GM18520 (cell line): ENCODE data around the gene MICAL2.

Experiments
- ATAC-seq: cut with Tn5 transposase; IDR thresholded peaks from one replicate; pipeline ENCODE4 v1.9.1; 2021; ENCODE audit not compliant: unreplicated experiment

The MICAL2 gene

DNA sequence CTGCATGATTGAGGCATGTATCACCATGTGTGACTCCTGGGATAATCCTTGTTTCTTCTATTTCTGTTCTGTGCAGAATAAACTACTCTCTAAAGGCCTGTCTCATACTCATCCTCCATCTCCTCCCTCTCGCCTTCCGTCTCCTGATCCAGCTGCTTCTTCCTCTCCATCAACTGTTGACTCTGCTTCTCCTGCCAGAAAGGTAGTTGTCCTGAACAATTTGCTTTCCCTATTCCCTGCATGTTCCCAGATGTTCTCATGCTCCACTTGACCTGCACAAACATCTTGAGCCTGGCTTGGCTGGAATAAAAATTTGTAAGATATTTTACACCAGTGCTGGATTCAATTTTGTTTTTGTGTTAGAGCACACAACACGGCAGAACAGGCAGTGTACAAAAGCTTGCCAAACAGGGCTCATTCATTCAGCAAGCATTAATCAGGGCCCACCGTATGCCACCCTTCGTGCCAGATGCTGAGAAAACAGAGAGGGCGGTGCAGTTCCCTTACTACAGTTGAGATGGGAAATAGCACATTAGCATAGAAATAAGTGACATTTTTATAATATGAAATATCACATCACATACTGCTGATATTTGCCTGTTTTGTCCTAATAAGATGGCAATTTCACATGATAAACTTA, 133.6 kb downstream of the MICAL2 start:
- no peak for ATAC-seq

DNA sequence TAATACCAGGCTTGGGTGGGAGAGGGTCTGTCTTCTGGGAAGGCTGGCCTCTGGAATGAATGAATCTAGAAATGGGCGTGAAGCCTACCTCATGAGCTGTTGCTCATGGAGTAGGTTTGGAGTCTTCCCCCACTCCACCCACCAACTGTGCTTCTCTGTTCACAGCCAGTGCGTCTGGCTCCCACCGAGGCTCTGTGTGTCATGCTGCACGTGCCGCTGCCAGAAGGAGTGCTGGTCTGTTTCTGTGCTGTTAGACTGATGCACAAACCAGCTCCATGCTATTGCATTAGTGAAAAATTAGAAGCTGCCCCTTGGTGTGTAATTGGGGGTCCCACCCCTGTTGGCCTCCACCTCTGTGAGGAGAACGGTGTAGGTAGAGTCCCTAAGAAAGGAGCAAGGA, 134.7 kb downstream of the MICAL2 start:
- ATAC-seq = no peak

DNA sequence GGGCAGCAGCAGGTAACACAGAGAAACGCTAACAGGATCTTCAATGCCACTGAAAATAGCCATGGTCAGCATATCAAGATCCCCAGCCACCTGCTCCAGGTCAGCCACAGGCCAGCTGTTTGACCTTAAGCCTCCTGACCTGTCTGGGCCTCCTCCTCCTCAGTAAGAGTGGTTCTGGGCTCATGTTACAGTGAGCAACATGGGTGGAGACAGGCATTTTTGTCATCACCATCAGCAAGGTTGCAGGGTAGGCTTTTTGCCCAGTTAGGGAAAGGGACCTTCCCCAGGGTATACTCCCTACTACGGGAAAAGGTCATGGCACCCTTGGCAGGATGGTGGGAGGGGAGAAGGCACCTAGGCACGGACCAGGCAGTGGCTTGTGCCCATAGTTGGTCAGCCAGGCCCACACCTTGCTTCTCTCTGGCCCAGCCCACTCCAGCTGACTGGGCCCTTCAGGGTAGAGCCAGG, 135.2 kb downstream of the MICAL2 start:
- no peak for ATAC-seq

DNA sequence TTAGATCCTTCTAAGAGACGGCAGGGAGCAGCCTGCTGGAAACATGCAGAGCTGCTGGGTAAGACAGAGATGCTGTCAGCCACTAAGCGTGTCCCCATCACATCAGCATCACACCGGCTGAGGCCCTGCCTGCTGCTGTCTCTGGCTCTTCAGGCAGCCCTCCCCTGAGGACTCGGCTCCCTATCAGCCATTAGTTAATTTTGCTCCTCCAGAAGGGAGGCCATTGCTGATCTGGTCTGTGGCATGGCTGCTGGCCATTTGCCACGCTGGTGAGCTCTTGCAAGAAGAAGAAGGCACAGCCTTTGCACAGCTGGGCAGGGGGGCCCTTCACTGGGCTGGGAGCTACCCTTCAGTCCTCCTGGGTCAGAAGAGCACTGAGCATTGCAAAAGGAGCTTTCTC, 135.8 kb downstream of the MICAL2 start:
- no peak for ATAC-seq

DNA sequence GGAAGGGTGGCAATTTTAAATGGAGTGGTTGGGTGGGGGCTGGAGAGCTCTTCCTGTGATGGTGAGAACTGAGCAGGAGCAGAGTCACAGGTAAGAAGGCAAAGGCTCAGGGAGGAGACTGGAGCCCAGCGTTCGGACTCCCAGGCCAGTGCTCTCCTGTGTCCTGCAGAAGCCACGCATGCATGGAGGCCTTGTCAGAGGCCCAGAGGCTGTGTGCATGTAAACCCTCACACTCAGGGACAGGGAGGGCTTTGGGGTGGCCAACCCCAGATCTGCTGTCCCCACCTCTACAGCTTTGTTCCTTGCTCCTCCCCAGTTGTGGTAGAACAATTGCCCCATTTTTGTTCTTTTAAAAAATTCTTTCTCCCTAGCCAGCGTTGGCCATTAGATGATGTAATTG, 136.6 kb downstream of the MICAL2 start:
- ATAC-seq = no peak

DNA sequence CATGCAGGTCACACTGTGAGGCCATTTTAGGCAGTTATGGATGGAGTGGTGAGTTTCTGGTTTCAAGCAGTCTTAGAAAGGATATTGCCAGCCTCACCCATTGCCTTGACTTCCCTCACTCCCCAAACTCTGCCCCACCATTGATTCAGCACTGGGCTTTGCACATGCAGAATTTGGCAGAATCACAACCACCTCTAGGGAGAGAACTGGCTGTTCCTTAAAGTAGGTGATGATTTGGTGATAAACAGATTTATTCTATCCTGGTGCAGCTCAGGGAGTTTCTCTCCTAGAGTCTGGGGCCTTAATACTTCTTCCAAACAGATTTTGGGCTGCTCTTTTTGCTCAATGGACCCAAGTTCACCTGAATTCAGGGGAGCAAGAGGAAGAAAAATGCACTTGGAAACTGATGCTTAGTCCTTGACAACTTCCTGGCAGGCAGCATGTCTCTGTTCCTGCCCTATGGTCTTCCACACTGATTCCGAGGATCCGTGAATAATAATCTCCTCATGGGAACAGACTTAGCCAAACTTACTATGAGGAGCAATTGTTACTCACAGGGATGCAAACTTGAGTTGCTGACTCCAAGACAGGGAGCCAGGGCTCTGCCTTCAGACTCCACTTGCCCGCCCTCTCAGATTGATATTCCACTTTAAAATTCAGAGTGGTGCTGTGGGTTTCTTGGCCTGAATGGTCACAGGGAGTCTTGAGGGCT, 137.3 kb downstream of the MICAL2 start:
- ATAC-seq = no peak

DNA sequence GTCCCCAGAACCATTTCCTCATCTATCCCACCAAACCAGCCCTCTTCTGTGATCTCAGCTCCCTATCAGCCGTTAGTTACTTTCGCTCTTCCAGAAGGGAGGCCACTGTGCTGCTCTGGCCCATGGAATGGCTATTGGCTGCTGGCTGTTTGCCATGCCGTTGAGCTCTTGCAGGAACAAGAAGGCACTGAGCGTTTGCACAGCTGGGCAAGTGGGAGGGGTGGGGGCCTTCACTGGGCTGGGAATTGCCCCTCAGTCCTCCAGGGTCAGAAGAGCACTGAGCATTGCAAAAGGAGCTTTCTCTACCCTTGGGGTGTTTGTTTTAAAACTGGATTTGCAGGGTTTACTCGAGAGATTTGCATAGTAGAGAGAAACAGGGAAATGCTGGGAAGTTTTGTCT, 137.9 kb downstream of the MICAL2 start:
- no peak for ATAC-seq

DNA sequence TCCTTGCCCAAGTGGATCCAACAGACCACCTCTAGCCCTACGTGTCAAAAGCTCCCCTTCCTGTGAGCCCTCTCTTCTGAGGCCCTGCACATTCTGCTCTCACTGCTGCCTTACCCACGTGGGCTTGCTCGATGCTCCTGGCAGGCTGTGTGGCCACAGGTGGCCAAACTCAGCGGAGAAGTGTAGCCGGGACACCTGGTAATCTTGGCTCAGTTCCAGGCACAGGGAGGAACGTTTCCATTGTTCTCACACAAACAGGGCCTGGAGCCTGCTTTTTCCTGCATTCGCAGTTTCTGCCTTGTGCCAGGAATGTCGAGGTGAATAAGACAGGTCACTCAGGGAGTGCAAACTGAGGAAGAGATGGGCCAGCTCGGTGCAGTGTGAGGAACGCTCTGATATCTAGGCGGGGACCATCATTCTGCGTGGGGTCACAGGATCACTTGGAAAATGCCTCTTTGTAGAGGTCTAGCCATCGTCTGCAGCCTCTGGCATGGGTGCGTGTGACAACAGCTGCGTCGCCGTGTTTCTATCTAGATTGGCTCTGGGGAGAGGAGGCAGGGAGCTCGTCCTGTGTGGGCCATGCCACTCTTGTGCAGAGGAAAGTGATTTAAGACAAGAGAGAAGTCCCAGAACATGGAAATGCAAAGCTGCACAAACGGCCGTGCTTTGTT, 139.3 kb downstream of the MICAL2 start:
- no peak for ATAC-seq

DNA sequence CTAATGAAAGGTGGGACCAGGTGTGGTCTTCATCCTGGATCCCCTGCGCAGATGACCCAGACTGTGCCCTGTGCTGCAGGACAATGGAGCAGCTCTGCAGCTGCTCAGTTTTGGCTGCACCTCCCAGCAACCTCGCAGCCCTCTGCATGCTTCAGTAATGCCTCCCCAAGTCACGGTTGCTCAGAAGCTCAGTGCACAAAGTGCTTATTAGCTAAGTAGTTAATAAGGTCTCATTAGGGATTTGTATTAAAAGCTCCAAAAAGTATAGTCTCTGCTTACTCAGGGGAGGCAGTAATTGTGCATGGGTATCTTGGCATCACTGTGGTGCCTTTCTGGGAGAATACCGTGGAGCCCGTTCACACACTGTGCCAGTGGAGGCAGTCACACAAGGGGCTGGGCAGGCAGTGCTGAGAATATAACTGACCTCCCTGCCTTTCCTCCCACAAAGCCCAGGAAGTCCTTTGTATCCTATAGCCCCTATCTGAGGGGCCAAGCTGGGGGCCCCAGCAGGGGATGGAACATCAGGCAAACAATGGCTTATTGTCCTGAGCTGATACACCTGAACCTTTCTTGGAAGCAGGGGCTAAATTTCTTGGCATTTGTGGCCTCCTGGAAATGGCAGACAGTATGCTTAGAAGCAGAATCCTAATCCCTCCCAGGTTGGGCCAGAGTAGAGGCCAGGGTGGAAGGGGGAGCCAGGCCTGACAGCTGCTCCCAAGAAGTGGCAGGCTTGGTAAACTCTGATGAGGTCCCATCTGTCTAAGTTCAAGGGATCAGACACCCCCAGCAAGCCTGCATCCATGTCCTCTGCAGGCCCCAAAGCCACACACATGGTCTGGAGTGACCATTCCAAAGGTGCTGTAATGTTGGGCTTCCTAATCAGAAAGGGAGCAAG, 141.5 kb downstream of the MICAL2 start:
- ATAC-seq = no peak

DNA sequence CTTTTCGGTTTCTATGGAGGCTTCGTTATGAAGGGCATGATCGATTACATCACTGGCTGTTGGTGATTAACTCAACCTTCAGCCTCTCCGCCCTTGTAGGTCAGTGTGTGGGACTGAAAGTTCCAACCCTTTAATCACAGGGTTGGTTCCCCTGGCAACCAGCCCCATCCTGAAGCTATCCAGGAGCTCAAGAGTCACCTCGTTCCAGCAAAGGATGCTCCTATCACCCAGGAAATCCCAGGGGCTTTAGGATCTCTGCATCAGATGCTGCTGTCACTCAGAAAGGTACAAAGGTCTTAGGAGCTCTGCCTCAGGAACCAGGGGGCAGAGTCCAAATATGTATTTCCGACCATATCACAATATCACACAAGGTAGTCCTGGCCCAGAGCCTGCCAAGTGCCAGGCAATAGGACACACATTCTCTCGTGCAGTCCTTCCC, 143.5 kb downstream of the MICAL2 start:
- ATAC-seq = no peak

DNA sequence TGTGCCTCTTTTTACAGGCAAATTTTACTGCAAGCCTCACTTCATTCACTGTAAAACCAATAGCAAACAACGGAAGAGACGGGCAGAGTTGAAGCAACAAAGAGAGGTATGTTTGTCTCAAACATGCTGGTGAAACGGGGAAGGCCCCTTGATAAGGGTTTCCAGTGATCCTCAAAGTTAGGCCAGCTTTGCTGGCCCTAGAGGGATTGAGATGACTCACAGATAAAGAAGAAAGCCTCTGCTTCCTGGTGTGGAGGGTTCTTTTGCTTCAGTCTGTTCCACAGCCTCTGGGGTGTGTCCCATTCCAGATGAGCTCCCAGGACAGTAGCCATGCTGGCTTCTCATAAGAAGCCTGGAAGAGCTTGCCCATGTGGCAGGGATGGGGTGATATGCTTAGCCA, 148.1 kb downstream of the MICAL2 start:
- ATAC-seq = no peak

DNA sequence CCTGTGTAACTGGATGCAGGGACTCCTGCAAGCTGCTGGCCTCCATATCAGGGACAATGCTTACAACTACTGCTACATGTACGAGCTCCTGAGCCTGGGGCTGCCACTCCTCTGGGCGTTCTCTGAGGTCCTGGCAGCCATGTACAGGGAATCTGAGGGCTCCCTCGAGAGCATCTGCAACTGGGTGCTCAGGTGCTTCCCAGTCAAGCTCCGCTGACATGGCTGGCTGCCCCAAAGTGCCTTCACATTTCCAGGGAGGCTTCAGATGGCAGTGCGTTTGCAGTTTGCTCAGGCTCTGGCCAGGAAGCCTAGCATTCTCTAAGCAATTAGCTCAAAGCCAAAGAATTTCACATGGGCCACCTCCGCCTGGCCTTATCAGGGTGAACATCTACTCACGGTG, 149.6 kb downstream of the MICAL2 start:
- no peak for ATAC-seq

DNA sequence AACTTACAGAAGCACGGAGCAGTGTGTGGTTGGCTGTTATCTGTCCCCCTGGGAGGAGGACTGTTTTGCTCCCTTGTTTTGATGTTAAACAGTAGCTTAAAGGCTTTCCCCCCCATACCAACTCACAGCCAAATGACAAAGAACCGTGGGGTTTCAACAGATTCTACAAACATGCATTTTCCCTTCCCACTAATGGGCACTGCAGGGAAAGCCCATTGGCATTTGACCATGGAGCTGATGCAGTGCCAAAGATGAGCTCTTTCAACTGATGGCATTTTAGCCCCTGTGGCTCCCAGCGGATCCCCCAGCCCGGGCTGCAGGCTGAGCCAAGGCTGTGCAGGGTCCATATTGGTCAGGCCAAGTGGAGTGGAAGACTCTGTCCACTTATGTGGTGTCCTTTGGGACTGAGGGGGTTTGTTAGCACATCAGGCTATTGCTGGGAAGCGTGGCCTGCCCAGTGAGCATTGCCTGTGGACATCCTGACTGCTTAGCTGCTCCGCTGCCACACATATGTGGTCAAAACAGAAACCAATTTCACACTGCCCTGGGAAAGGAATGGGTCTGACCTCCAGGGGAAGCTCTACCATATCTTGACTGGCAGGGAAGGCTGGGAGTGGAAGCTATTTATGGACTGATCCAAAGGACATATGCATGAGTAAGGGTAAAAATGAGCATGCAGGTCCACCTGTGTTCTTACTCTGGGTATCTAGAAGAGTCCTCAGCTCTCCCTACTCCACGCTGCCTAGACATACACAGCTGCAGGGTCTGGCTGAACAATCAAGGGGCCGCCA, 150.5 kb downstream of the MICAL2 start:
- ATAC-seq = no peak

DNA sequence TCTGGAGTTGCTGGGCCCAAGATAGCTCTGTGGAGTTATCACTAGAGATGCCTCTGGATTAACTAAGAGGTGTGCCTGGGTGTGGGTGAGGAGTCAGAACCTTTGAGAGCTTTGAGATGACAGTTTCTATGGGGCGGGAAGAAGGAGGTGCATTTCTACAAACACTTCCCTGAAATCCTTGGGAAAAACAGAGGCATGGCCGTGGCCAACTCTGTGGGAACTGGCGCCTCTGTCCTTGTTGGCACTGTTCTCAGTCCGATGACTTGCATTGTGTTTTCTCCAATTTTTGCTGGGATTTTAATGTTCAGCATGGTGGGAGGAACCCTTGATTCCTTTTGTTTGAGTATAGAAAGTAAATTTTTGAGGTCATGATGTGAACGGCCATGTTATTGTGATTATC, 151.2 kb downstream of the MICAL2 start:
- ATAC-seq = no peak

DNA sequence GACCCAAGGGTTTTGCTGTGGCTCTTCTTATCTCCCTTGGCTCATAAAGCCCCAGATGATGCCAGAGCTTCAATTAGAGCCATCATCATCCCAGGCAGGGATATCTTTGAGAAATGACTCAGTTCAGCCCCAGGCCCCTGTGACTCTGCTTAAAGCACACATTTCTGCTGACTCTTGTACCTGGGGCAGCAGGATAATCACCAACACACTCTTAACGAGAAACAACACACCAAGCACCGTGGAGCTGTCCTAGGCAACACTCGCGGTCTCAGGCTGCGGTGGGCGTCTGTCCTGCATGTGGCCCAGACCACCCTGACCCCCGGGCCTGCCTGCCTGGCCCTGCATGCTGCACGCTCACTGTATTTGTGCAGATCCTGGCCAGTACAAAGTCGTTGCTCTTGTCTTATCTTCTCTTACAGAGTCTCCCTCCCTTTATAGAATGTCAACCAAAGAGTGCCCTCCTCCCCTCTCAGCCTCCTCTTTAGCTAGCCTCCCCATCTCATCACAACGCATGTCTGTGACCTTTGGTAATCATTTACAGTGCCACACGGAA, 152.8 kb downstream of the MICAL2 start:
- ATAC-seq = no peak

DNA sequence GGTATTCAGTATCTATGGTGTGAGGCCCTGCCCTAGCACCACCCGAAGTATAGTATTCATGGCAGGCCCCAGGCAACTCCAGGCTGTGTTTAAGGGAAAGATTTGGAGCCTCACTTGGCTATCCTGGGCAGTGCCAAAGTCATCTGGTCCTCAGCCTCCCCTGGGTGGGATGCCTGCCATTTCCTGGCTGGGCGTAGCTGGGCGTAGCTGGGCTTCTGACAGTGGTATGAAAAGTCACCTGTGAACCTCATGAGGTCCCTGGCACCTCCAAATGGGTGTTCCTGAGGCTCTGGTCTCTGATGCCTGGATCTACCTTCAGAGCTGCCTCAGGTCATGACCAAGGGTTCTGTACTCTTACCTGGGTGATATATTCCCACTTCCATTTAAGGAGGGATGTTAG, 154.0 kb downstream of the MICAL2 start:
- ATAC-seq = no peak

DNA sequence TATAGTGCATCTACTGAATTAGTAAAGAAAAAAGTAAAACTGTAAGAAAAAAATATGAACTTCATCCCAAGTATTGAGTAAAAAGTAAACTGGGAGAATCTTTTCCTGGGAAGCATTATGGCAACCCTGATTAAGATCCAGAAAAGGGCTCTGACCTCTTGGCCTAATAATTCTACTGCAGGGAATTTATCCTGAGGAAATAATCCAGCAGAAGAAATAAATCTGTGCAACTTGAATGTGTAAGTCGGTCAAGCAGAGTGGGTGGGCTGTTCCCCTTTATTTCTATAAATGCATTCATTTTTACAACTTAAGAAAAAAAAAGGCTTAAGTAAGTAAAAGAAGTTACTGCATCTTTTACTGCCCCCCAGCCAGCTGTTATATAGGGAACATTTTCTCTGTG, 155.7 kb downstream of the MICAL2 start:
- ATAC-seq = no peak

DNA sequence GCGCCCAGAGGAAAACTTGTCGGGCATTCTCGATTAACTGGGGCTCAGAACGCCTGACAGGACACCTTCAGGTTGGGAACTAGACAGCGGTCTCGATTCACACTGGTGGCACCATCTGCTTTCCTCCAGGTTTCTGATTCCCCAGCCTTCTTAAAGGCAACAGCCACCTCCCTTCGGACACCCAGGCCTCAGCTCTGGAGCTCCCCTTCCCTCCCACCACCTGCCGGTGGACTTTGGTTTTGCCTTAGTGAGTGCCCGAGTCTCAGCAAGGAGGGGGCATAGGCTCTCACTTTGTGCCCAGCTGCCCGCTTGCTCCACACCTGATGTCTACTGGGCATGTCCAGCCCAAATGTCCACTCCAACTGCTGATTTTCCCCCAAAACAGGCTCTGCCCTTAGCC, 156.6 kb downstream of the MICAL2 start:
- no peak for ATAC-seq

DNA sequence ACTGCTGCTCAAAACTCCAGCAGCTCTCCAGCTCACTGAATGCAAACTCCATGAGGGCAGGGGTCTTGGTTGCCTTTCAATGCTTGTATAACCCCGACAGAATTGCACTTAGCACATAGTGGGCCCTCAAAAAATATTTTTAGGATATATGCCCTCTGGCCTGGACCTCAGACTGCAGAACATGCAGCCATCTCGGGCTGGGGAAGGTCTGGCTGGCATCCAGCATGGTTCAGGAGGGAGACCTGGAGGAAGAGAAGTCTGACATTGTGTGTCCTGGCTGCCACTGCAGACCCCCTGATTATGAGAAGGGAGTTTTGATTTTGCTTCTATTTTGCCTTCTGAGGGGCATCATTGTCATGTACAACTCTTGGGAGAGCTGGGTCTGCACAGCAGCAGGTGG, 157.5 kb downstream of the MICAL2 start:
- ATAC-seq = no peak

DNA sequence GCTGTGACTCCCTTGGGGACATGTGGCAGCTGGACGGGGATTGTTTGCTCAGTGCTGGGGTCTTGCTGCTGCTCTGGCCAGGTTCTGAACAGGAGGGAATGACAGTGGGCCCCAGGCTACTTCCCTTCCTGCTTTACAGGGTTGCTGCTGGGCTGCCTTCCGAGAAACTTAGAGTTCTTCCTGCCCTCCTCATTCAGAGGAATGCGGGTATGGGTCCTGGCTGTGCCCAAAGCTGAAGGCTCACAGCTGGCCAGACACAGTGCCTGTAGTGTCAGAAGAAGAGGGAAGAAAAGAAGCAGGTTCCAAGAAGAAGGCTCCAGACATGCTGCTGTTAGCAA, 158.7 kb downstream of the MICAL2 start:
- no peak for ATAC-seq
